ENCODE data around the gene SH3D21.

DNA sequence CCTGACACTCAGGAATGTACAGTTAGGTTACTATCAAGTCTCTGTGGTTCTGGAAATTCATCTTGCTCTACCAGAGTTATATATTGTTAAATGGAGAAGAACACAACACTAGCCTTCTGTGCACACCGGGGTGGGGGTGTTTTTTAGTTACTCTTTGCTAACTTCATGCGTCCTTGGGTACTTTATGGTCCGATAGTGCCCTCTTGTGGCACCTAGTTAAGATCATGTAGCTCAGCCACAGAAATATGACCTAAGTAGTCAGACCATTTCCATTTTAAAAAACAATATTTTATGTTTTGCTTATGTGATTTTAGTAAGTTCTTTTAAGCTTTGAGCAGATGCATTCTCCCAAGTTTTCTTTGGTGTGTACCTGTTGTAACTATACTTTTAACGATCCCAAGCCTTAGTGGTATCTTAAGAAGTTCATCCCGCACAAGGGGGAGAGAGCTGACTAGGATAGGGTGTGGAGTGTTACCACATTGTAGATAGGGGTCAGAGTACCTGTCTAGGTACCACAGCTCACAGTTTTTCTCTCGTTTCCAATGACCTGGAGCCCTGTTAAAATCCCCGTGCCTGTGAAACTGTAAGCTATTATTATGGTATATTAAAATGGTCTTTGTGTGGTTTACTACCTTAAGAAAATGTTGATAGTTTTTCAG is 20.6 kb upstream of the SH3D21 start:
- TF ChIP-seq MEIS1 (CRISPR knock-in tag; IDR thresholded peaks at IDR 0.05; ENCODE audit: borderline replicate concordance) (no peak), ZNF510 (tag by site-specific recombination; IDR thresholded peaks at IDR 0.05; ENCODE audit: insufficient replicate concordance) (no peak), ZBTB1 (tag by site-specific recombination; IDR thresholded peaks at IDR 0.05) (no peak), ZNF707 (tag by site-specific recombination; IDR thresholded peaks at IDR 0.05) (no peak)
- TF ChIP-seq, protein P1, sequence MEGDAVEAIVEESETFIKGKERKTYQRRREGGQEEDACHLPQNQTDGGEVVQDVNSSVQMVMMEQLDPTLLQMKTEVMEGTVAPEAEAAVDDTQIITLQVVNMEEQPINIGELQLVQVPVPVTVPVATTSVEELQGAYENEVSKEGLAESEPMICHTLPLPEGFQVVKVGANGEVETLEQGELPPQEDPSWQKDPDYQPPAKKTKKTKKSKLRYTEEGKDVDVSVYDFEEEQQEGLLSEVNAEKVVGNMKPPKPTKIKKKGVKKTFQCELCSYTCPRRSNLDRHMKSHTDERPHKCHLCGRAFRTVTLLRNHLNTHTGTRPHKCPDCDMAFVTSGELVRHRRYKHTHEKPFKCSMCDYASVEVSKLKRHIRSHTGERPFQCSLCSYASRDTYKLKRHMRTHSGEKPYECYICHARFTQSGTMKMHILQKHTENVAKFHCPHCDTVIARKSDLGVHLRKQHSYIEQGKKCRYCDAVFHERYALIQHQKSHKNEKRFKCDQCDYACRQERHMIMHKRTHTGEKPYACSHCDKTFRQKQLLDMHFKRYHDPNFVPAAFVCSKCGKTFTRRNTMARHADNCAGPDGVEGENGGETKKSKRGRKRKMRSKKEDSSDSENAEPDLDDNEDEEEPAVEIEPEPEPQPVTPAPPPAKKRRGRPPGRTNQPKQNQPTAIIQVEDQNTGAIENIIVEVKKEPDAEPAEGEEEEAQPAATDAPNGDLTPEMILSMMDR (tag by site-specific recombination; IDR thresholded peaks at IDR 0.05): peak; percentile 58; the same call in 1 of the 2 replicates

All from HEK293 (cell line).